A549 (cell line): ENCODE results near the gene ZCCHC24. TPM values are rescaled to one million over a fixed set of nuclear protein-coding genes. Genes with fewer than 3 reads are reported as not detected.

ENCODE experiments used
- ATAC-seq, 2 experiments: fragments of 200-7000 bp in 1 of 2; fragments of >200 bp in 1 of 2; cut with Nextera tagmentation in 1 of 2; cut with Tn5 transposase in 1 of 2; 3 replicates each; pipeline versions ENCODE4 v1.8.0 to v1.9.1; 2018 to 2020; ENCODE audit warnings: mild to moderate bottlenecking in 1 of 2, moderate library complexity in 1 of 2
- CTCF ChIA-PET: fragments of 300-600 bp; sonication (Branson Sonifier 250); formaldehyde crosslinking; extraction: SDS; loops from one replicate; lab custom pipeline; 2021; ENCODE audit warnings: antibody characterized with exemption, inconsistent platforms; lab: Yijun Ruan, JAX
- POLR2A ChIA-PET: fragments of 350-600 bp; formaldehyde crosslinking; extraction: SDS; loops from one replicate; lab custom pipeline; 2021; ENCODE audit warnings: antibody characterized with exemption, inconsistent platforms; lab: Yijun Ruan, JAX
- DNase-seq, 2 experiments: peaks; one replicate each; pipeline versions ENCODE4 v3.0.0 to v3.0.0-alpha.2; 2011 to 2016; ENCODE audit warnings: low read depth in 1 of 2, low spot score in 1 of 2
- FAIRE-seq: peaks from 2 replicates; lab custom pipeline; 2011; peaks lifted over from hg19 to GRCh38; lab: Jason Lieb, UNC
- H3K27ac ChIP-seq, 2 experiments: fragments of >200 bp; sonication (Bioruptor Twin); formaldehyde crosslinking; 3 replicates each; pipeline ENCODE4 v1.5.1; 2016 to 2017
- H3K4me1 ChIP-seq: fragments of >200 bp; sonication (Bioruptor Twin); formaldehyde crosslinking; 3 replicates; pipeline ENCODE4 v1.6.1; 2016
- H3K4me2 ChIP-seq: fragments of >200 bp; sonication (Bioruptor Twin); formaldehyde crosslinking; 3 replicates; pipeline ENCODE4 v1.6.1; 2016
- H3K4me3 ChIP-seq: fragments of >200 bp; sonication (Bioruptor Twin); formaldehyde crosslinking; 3 replicates; pipeline ENCODE4 v1.5.1; 2016
- H3K9me3 ChIP-seq: fragments of >200 bp; sonication (Bioruptor Twin); formaldehyde crosslinking; 3 replicates; pipeline ENCODE4 v1.6.1; 2016
- ATOH8 ChIP-seq: fragments of 250-450 bp; sonication (Bioruptor Pico); IDR thresholded peaks from 2 replicates; pipeline ENCODE4 v1.5.0; 2020; ENCODE audit warnings: low read depth, mild to moderate bottlenecking, moderate library complexity
- CBX2 ChIP-seq: fragments of 200-600 bp; sonication (generic); IDR thresholded peaks from 2 replicates; pipeline ENCODE4 v1.6.1; 2016; ENCODE audit warnings: low read depth, mild to moderate bottlenecking, borderline replicate concordance
- CEBPB ChIP-seq, 2 experiments: fragments of >200 bp in 1 of 2; sonication (Bioruptor Twin) in 1 of 2; formaldehyde crosslinking in 1 of 2; IDR thresholded peaks; 2 replicates each; pipeline ENCODE4 v1.6.1; 2012 to 2016
- CHD4 ChIP-seq: fragments of 200-600 bp; sonication (generic); IDR thresholded peaks from 2 replicates; pipeline ENCODE4 v1.6.1; 2016; ENCODE audit warnings: antibody characterized with exemption, mild to moderate bottlenecking, borderline replicate concordance
- CTCF ChIP-seq: fragments of >200 bp; sonication (Bioruptor Twin); formaldehyde crosslinking; IDR thresholded peaks from 3 replicates; pipeline ENCODE4 v1.5.1; 2016
- EP300 ChIP-seq, 2 experiments: fragments of >200 bp; sonication (Bioruptor Twin); formaldehyde crosslinking; IDR thresholded peaks; 2 replicates in 1 of 2; 3 replicates in 1 of 2; pipeline ENCODE4 v1.6.1; 2016 to 2017
- FOSB ChIP-seq: fragments of 250-450 bp; sonication (Bioruptor Pico); IDR thresholded peaks from 2 replicates; pipeline ENCODE4 v1.5.0; 2020; ENCODE audit warnings: mild to moderate bottlenecking, moderate library complexity
- FOSL2 ChIP-seq, 2 experiments: fragments of 450-650 bp in 1 of 2; fragments of >200 bp in 1 of 2; sonication (Bioruptor Twin) in 1 of 2; formaldehyde crosslinking; IDR thresholded peaks; 2 replicates each; pipeline versions ENCODE4 v1.5.0 to v1.6.1; 2016 to 2020; ENCODE audit warnings: mild to moderate bottlenecking in 1 of 2, moderate library complexity in 1 of 2
- FOXS1 ChIP-seq: fragments of 250-450 bp; sonication (Bioruptor Pico); IDR thresholded peaks from 2 replicates; pipeline ENCODE4 v1.5.0; 2020; ENCODE audit warnings: mild to moderate bottlenecking, moderate library complexity
- GATA3 ChIP-seq: IDR thresholded peaks from 2 replicates; pipeline ENCODE4 v1.6.1; 2012; ENCODE audit warnings: borderline replicate concordance
- HDAC2 ChIP-seq: fragments of 200-600 bp; sonication (generic); IDR thresholded peaks from 2 replicates; pipeline ENCODE4 v1.6.1; 2016
- HEYL ChIP-seq: fragments of 250-450 bp; sonication (Bioruptor Pico); IDR thresholded peaks from 2 replicates; pipeline ENCODE4 v1.8.0; 2021; ENCODE audit warnings: mild to moderate bottlenecking, moderate library complexity
- HOXA7 ChIP-seq: fragments of 250-450 bp; sonication (Bioruptor Pico); IDR thresholded peaks from 2 replicates; pipeline ENCODE4 v1.5.0; 2020; ENCODE audit warnings: mild to moderate bottlenecking, moderate library complexity
- JUN ChIP-seq, 2 experiments: fragments of >200 bp; sonication (Bioruptor Twin); formaldehyde crosslinking; IDR thresholded peaks; 2 replicates in 1 of 2; 3 replicates in 1 of 2; pipeline ENCODE4 v1.6.1; 2016 to 2017
- JUNB ChIP-seq: fragments of >200 bp; sonication (Bioruptor Twin); formaldehyde crosslinking; IDR thresholded peaks from 2 replicates; pipeline ENCODE4 v1.6.1; 2016
- MAX ChIP-seq: IDR thresholded peaks from 2 replicates; pipeline ENCODE4 v1.6.1; 2012
- PBX3 ChIP-seq: IDR thresholded peaks from 2 replicates; pipeline ENCODE4 v1.6.1; 2012
- POLR2AphosphoS2 ChIP-seq: conservative IDR thresholded peaks from 2 replicates; pipeline ENCODE4 v1.6.1; 2012; ENCODE audit warnings: low read length, improper control_type of control experiment, inconsistent platforms
- RARB ChIP-seq: fragments of 250-450 bp; sonication (Bioruptor Pico); IDR thresholded peaks from 2 replicates; pipeline ENCODE4 v1.8.0; 2021; ENCODE audit warnings: mild to moderate bottlenecking, moderate library complexity
- REST ChIP-seq: fragments of 200-600 bp; sonication (generic); IDR thresholded peaks from 2 replicates; pipeline ENCODE4 v1.6.1; 2016; ENCODE audit warnings: antibody characterized with exemption, mild to moderate bottlenecking, moderate library complexity
- RNF2 ChIP-seq: fragments of 200-600 bp; sonication (generic); IDR thresholded peaks from 2 replicates; pipeline ENCODE4 v1.6.1; 2016; ENCODE audit warnings: low read depth, mild to moderate bottlenecking, antibody characterized with exemption, moderate library complexity, borderline replicate concordance
- SREBF2 ChIP-seq: fragments of 450-650 bp; IDR thresholded peaks from 2 replicates; pipeline ENCODE4 v1.6.1; 2014; ENCODE audit warnings: mild to moderate bottlenecking, moderate library complexity
- TFCP2L1 ChIP-seq: fragments of 250-450 bp; sonication (Bioruptor Pico); IDR thresholded peaks from 2 replicates; pipeline ENCODE4 v1.5.0; 2021; ENCODE audit warnings: mild to moderate bottlenecking
- USF2 ChIP-seq: fragments of 450-650 bp; IDR thresholded peaks from 2 replicates; pipeline ENCODE4 v1.6.1; 2014; ENCODE audit warnings: antibody characterized with exemption
- ZC3H11A ChIP-seq: fragments of 450-650 bp; IDR thresholded peaks from 2 replicates; pipeline ENCODE4 v1.6.1; 2014; ENCODE audit warnings: antibody characterized with exemption, mild to moderate bottlenecking
- ZNF302 ChIP-seq: fragments of 250-450 bp; sonication (Bioruptor Pico); IDR thresholded peaks from 2 replicates; pipeline ENCODE4 v1.9.0; 2021; ENCODE audit warnings: inconsistent platforms, mild to moderate bottlenecking, moderate library complexity
- WGBS: methylation state at CpG from one replicate; pipeline ENCODE4 v1.1.6; 2017; ENCODE audit errors: missing lambda C conversion rate; 5-methylcytosine and 5-hydroxymethylcytosine counted together
- polyA plus RNA-seq, 4 experiments: library from polyadenylated mRNA; depleted of rRNA in 3 of 4; stranded (reverse); fragments of >200 nt; fragmentation: RNase III in 1 of 4; extraction: RNeasy Plus Mini Kit Qiagen cat#74134 plus additional on column Dnase treatment in 1 of 4; gene quantifications; 2 replicates in 3 of 4; 3 replicates in 1 of 4; pipeline ENCODE4 v1.2.3, GENCODE V29; 2011 to 2017

Gene ZCCHC24
- polyA plus RNA-seq, 2 of the 4 experiments (the other 2 are of a cell fraction) = 2.4 to 4.2 TPM

GRCh38 chr10:79354615-79355014, 90.8 kb downstream of the ZCCHC24 start:
- H3K27ac ChIP-seq = no peak overlapping the region
- ATAC-seq = no peak

GRCh38 chr10:79354141-79354540, 91.3 kb downstream of the ZCCHC24 start:
- no peaks in the 10 kb centered on the region for H3K9me3 ChIP-seq
- FAIRE-seq = no peak
- no peak for DNase-seq
- H3K4me1 ChIP-seq = peaks cover 4% of the 10 kb centered on the region; the same call in 1 of the 3 replicates
- H3K27ac ChIP-seq = no peak overlapping the region
- TF ChIP-seq SREBF2 = no peak
- peak; percentile 63; the same call in 1 of the 2 replicates for TF ChIP-seq POLR2AphosphoS2
- no peak overlapping the region for H3K4me2 ChIP-seq
- ChIA-PET CTCF (interaction anchor here (0.8 to 1.5 kb wide), 2 partner anchors 12 to 20 kb away, joined by 5 read pairs; no protein-coding TSS in a partner anchor), POLR2A (no interaction called here)
- 39% methylated on average over 3 of the region's 3 CpGs for WGBS
- ATAC-seq = no peak
- H3K4me3 ChIP-seq = no peak overlapping the region

More at GRCh38 chr10:79354615-79355014, 90.8 kb downstream of the ZCCHC24 start:
- H3K4me2 ChIP-seq = no peak overlapping the region
- no peak for FAIRE-seq
- H3K4me3 ChIP-seq = no peak overlapping the region
- ChIA-PET POLR2A (no interaction called here), CTCF (interaction anchor here (0.8 kb wide), 1 partner anchor 20 kb away, joined by 5 read pairs; no protein-coding TSS in a partner anchor)
- no peak for DNase-seq
- no peaks in the 10 kb centered on the region for H3K9me3 ChIP-seq
- no peaks in the 10 kb centered on the region; the same call in 2 of the 3 replicates for H3K4me1 ChIP-seq
- WGBS = 95% methylated on average over 6 of the region's 6 CpGs
- TF ChIP-seq GATA3 (no peak), JUNB (no peak), TFCP2L1 (CRISPR knock-in tag) (no peak), HEYL (CRISPR knock-in tag) (no peak), CBX2 (no peak), CEBPB (IDR thresholded peaks at IDR 0.05) (no peak), FOSL2 (IDR thresholded peaks at IDR 0.05) (no peak), FOSL2 (CRISPR knock-in tag; IDR thresholded peaks at IDR 0.05) (no peak), REST (no peak), CHD4 (no peak), RARB (no peak), HDAC2 (no peak), EP300 (IDR thresholded peaks at IDR 0.05) (no peak)

GRCh38 chr10:79353726-79354125, 91.7 kb downstream of the ZCCHC24 start:
- 93% methylated on average over 10 of the region's 11 CpGs for WGBS
- no peak for ATAC-seq
- TF ChIP-seq USF2 (no peak), ZC3H11A (no peak), MAX (no peak), FOSB (no peak), JUN (IDR thresholded peaks at IDR 0.05) (no peak), RNF2 (no peak), ZNF302 (CRISPR knock-in tag) (no peak), FOXS1 (CRISPR knock-in tag) (no peak), EP300 (IDR thresholded peaks at IDR 0.05) (no peak), HOXA7 (CRISPR knock-in tag) (no peak), GATA3 (no peak), PBX3 (no peak), CTCF (no peak), JUNB (no peak), ATOH8 (no peak)
- no peak overlapping the region for H3K27ac ChIP-seq
- no peak overlapping the region for H3K4me3 ChIP-seq
- CTCF ChIA-PET = interaction anchor here (1.5 kb wide), 1 partner anchor 11 kb away, joined by 5 read pairs; no protein-coding TSS in a partner anchor
- DNase-seq = no peak
- H3K9me3 ChIP-seq = no peaks in the 10 kb centered on the region
- POLR2A ChIA-PET = no interaction called here
- H3K4me2 ChIP-seq = no peak overlapping the region
- no peak for FAIRE-seq
- peaks cover 8% of the 10 kb centered on the region; the same call in 2 of the 3 replicates for H3K4me1 ChIP-seq
